IPS DF 4.7 (cell line): ENCODE data around the gene PSMB7.

Source experiments
- DNase-seq: peaks from one replicate; pipeline ENCODE4 v3.0.0-alpha.2; 2013; ENCODE audit warnings: low spot score; ENCODE audit errors: extremely low read depth

Gene PSMB7

DNA sequence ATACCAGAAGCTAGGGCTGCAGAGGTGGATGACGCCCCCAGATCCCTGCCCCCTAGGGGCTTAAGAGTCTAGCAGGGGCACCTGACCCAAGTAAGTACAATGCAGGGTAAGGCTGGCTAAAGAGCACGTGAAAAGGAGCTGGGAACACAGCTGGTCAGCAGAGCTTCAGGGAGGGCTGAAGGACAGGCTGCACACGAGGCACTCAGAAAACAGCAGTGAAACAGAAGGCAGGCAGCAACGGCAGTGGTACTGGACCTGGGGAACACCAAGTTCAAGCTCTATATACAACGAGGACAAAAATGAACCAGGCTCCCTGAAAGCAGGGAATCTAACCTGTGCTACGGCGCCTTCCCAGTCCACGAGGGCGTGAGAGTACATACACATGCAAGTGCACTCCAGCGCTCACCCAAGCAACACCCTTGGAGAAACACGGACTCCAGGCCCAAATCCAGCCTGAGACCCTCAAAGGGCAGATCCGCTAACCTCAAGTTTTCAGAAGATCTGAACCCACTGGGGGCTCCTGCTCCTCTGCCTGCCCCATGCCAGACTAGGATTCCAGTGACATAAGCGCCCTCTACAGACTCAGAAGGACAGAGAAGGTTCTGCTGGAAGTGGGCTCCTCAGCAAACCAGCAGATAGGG is 57.4 kb downstream of the PSMB7 start:
- no peak for DNase-seq

DNA sequence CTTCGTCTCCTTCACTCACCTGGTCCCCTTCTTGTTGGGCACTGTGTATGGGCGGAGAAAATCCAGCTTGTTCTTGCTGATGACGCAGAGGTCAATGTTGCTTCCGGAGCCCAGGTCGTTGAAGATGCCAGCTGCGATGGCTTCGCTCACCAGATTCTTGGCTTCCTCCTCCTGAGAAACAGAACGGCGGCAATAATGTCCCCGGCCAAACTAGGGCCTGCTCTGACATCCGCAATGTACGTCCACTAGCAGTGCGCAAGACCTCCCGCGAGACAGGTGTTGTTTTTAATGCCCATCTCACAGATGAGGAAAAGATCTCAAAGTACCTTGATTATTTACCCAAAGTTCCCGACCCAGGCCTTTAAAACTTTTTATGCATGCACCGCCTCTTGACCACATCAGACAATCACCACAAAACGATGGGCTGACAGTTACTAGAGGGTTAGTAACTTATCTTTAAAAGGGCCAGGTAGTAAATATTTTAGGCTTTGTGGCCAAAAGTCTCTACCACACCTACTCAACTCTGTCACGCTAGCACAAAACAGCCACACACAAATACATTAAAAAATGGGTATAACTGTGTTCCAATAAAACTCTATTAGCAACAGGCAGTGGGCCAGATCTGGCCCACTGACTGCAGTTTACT is 58.4 kb downstream of the PSMB7 start:
- DNase-seq, result no peak

- no peak for DNase-seq
Observed at GRCh38 chr9:124355941-124356744, 59.1 kb downstream of the PSMB7 start.

DNA sequence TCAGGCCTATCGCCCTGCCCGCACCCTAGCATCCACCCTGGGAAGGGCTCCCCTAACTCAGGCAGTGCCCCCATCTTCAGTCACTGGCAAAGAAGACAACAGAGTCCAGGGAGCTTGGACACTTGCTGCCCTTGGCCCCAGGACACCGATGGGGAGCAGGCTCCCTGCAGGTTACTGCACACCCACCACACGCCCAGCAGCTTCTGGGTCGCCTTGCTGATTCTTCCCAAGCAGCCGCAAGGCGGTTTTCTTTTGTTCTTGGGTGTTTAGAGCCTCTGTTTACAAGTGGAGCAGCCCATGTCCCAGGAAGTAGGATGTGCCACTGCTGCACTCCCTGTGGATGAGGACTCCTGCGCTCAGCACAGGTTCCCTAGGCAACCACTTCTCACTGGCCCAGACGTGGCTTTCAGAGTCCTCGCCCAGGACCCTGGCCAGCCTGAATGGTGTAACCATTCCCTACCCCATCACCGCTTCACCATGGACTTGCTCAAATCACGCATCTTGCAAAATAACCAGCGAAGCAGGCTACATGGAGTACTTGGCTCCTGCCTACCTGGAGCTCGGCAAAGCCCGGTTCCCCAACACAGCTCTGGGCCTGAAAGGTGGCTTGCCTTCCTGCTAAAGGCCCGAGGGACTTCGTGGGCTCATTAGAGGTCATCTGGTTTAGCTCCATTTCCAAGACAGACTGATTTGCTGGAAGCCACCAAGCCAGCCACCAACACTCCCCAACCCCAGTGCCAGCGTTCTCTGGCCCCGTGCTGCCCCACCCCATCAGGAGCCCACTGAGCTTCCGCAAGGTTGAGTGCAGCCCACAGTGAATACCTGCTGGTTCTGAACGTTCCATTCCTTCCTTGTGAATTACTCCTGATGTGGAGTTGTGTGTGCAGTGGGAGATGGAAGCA is 60.0 kb downstream of the PSMB7 start:
- DNase-seq, result no peak

GRCh38 chr9:124354346-124355038 is 60.8 kb downstream of the PSMB7 start:
- DNase-seq, result no peak

DNA sequence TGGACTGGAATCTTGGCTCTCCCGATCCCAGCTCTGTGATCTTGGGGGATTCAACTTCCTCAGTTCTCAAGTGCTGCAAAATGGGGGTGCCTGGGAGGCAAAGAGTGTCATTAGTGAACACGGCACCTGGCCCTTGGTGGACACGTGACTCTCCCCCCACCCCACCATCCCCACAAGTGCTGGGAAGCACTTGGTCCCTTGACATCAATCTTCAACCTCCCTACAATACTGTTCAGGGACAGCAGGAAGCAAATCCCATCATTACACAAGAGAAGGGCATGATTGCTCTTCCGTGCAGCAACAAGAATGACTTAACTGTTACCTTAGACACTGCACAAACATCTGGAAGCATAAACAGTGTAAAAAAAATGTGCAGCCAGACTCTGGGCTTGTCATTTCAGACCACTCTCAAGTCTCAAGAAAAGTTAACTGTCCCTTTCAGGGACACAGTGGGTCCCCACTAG is 61.4 kb downstream of the PSMB7 start:
- DNase-seq, result no peak

DNA sequence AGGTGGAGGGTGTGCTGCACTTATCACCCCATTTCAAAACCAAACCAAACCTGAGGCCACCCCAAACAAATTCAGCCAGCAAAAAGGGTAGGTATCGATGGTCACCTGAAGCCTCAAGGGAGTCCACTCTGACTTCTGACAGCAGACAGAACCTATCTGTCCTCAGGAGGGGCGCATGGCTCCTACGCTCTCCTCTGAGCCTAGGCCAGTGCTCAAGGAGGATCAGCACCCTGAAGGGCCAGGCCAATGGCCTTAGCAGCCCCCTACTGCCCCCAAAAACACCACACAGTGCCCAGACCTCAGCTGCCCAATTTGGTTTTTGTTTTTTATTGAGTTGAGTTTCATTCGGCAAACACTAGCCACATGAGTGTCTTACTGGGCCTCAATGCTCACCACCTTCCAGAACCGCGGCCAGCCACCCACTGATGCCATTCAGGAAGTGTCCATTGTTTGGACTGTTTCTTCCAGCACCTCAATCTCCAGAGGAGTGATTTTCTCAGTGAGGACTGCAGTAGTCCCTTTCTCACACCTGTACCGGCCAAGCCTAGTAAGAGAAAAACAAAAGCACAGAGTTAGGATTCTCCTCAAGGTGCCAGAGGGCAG is 62.0 kb downstream of the PSMB7 start:
- no peak for DNase-seq

DNA sequence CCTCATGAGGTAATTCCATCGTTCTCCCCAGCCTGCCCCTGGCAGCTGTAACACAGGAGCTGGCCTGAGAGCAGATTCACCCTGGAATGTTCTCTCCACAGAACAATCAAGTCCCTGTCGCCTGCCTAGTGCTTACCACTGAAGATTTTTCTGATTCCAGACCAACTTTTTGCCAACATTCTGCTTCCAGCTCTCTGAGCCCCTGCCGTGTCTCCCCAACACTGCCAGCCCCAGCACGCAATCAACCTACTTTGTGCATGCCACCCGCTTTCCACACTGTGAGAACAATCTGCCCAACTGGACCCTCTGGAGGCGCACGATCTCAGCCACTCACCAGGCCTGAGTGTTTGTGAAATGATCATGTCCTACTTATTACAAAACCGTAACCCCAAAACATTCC is 62.6 kb downstream of the PSMB7 start:
- no peak for DNase-seq

DNA sequence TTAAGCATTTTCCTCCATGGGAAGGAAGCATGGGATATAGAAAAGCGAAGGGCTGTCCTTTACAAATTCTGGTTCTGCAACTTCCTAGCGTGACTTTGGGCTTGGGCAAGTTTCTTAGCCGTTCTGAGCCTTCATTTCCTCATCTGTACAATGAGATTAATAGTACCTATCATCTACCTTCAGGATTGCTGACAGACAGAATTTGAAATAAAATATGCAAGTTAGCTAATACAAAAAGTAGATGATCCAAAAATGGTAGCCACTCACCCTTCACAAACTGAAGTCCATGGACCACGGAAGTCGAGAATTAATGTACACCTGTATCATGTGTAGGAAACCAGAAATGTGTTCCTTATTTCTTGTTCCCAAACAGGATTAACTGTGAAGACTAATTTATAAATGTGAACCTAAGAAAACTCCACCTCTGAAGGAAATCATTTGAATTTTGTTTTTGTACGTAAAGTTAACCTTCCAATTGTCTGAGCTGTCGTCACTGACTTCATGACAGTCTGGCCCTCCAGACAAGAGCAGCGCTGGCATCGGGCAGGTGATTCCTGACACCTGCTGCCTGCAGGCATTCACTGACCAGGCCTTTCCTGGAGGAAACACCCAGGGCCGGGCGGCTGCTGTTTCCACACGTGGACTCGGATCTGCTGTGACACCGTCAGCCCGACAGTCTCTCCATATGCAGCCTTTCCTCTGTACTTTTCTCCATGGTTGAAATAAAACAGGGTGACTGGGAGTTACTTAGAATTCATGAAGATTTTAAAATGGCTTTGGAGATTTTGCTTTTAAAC is 63.4 kb downstream of the PSMB7 start:
- no peak for DNase-seq

DNA sequence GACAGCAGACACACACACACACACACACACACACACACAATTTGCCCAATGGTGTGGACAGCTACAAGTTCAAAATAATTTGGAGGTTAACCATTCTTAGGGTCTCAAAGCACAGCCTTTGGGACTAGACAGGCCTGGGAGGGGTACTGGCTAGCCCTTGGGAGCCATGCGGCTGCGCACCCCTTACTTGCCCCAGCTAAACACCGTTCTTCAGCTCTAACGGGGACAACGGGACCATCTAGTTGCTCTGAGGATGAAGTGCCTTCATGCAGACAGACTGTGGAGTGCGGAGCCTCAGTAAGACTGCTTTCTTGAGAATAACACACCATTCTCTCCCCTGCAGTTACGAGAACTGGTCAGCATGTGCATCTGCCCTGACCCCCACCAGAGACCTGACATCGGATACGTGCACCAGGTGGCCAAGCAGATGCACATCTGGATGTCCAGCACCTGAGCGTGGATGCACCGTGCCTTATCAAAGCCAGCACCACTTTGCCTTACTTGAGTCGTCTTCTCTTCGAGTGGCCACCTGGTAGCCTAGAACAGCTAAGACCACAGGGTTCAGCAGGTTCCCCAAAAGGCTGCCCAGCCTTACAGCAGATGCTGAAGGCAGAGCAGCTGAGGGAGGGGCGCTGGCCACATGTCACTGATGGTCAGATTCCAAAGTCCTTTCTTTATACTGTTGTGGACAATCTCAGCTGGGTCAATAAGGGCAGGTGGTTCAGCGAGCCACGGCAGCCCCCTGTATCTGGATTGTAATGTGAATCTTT is 64.6 kb downstream of the PSMB7 start:
- DNase-seq, result no peak

DNA sequence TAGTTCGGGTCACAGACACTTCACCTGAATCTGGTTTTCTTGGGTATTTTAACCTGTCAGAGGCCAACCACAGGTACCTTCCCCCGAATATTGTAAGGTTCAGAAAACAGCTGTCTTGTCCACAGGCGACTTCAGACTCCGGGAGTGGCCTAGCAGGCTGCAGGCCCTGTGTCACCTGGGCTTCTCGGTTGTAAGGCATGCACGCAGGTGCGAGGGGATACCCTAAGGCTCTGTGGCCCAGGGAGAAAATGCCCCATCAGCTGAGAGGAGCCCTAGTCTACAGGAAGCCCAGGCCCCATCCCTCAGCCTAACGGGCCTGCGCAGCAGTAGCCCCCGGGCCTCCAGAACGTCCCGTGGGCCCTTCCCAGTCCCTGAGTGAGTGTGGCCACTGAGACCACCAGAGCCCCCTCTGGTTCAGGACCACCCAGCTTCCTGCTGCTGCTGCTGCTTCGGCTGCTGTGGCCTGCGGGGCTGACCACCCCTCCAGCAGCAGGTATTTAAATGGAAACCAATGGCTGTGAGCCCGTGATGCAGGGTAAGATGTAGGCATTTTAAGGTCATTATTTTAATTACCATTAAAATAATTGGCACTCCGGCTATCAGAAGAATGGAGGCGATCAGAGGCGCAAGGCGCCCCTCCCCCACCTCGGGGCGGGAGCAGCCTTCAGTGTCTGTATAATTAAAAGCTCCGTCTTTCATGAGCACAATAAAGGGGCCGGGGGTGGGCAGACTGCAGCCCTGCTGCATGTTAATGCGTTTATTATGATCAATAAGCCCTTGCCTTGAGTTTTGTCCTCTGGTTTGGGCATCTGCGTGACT is 65.4 kb downstream of the PSMB7 start:
- DNase-seq, result no peak

GRCh38 chr9:124349267-124349666 is 66.0 kb downstream of the PSMB7 start:
- no peak for DNase-seq

DNA sequence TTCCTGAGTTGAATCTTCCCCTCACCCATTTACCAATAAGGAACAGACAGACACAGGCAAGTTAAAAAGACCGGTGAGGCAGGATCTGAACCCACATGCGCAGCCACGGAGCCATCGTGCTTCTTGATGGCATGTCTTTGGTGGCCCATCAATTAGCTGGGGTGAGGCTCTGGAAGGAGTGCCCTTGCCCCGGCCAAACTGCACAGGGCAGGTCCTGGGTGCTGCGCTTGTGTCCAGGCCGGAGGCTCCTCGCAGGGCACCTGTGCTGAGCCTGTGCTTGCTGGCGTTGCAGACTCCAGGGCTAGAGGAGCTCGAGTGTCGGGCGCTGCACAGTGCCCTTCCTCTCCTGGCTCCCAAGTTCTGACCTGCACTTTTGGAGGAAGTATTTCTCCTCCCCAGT is 66.4 kb downstream of the PSMB7 start:
- DNase-seq, result no peak

- DNase-seq, result no peak
Observed at GRCh38 chr9:124348363-124348762, 66.9 kb downstream of the PSMB7 start.

DNA sequence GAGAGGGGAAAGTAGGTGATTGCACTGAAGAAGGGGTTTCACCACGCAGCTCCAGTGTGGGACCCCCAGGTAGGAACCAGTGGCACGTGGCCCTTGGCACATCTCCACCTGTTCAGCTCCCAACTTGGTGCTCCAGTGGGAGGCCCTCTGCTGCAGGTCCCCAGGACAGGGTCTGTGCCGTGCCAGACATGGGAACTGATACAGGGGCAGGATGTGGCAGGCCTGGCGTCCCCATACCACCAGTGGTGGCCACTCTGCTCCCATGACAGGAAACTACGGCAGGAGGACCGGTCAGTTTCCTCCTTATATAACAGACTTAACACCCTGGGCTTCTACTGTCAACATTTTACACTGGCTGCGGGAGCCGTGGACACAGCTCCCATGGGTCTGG is 67.3 kb downstream of the PSMB7 start:
- no peak for DNase-seq

- DNase-seq, result no peak
Observed at GRCh38 chr9:124347206-124347967, 67.9 kb downstream of the PSMB7 start.
